Loucy (cell line): ENCODE measurements around the gene ADAM30.

Experiments
- EZH2phosphoT487 ChIP-seq: fragments of 200-600 bp; IDR thresholded peaks from 2 replicates; pipeline ENCODE4 v1.6.1; 2018; ENCODE audit warnings: antibody characterized with exemption, mild to moderate bottlenecking, moderate library complexity, borderline replicate concordance
- TF ChIP-seq, protein P1 (sequence below): fragments of 200-600 bp; sonication (generic); conservative IDR thresholded peaks from 2 replicates; pipeline ENCODE4 v1.5.1; 2014; ENCODE audit warnings: mild to moderate bottlenecking, antibody characterized with exemption, low read length

DNA sequence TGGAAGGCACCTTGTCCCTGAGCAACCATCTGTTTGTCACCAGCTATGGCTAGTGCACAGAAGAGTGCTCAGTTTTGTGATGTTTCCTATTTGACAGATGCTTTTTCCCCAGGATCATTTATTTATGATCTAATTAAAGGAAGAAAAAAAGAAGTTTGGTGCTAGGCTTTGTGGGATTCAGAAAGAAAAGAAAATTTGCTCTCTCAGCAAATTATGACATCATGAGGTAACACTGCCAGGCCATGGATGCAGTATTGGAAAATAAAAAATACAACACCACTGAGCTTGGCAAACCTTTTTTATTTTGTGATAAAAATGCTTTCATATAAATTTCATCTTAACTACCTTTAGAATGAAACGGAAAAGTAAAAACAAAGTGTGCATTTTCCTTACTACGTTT lies 15.5 kb upstream of the ADAM30 start:
- TF ChIP-seq EZH2phosphoT487, result no peak
- TF ChIP-seq, protein P1, sequence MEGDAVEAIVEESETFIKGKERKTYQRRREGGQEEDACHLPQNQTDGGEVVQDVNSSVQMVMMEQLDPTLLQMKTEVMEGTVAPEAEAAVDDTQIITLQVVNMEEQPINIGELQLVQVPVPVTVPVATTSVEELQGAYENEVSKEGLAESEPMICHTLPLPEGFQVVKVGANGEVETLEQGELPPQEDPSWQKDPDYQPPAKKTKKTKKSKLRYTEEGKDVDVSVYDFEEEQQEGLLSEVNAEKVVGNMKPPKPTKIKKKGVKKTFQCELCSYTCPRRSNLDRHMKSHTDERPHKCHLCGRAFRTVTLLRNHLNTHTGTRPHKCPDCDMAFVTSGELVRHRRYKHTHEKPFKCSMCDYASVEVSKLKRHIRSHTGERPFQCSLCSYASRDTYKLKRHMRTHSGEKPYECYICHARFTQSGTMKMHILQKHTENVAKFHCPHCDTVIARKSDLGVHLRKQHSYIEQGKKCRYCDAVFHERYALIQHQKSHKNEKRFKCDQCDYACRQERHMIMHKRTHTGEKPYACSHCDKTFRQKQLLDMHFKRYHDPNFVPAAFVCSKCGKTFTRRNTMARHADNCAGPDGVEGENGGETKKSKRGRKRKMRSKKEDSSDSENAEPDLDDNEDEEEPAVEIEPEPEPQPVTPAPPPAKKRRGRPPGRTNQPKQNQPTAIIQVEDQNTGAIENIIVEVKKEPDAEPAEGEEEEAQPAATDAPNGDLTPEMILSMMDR, result no peak
